Left ventricle myocardium inferior (tissue), 1 donor: Measurements from ENCODE around the gene SPARC. TPM values are rescaled to one million over a fixed set of nuclear protein-coding genes. Genes with fewer than 3 reads are reported as not detected.

Experiments
- DNase-seq: peaks from one replicate; pipeline ENCODE4 v3.0.0-alpha.2; 2020
- H3K27ac ChIP-seq: fragments of 200-600 bp; replicated peaks from 2 replicates; pipeline ENCODE4 v1.8.0; 2021
- H3K27me3 ChIP-seq: fragments of 200-600 bp; 2 replicates; pipeline ENCODE4 v1.8.0; 2021; ENCODE audit warnings: low read depth
- H3K36me3 ChIP-seq: fragments of 200-600 bp; 2 replicates; pipeline ENCODE4 v1.8.0; 2021
- H3K4me1 ChIP-seq: fragments of 200-600 bp; 2 replicates; pipeline ENCODE4 v1.8.0; 2021
- H3K4me3 ChIP-seq: fragments of 200-600 bp; 2 replicates; pipeline ENCODE4 v1.8.0; 2021; ENCODE audit warnings: mild to moderate bottlenecking, moderate library complexity
- H3K9me3 ChIP-seq: fragments of 200-600 bp; replicated peaks from 2 replicates; pipeline ENCODE4 v1.8.0; 2021
- intact Hi-C: fragments of 100-400 bp; cut with micrococcal nuclease; formaldehyde crosslinking; loops from one replicate; pipeline ENCODE4 v1.11.0; 2022
- total RNA-seq: library from RNA; stranded (reverse); fragmentation: NEBNext Ultra II Directional; extraction: Animal tissue kit (Norgen Biotek cat#: 25700); gene quantifications from one replicate; pipeline ENCODE4 v1.2.1, GENCODE V29; 2021
- TF ChIP-seq, protein P1 (sequence below): fragments of 200-600 bp; IDR thresholded peaks from 2 replicates; pipeline ENCODE4 v1.8.0; 2021; ENCODE audit warnings: antibody characterized with exemption, mild to moderate bottlenecking, borderline replicate concordance
- donor health status: DM: no; HTN: yes; CAD: no; lungs with severe emphysema.

SPARC gene
- total RNA-seq, 1 donor from 2014 or later: 477 TPM

DNA sequence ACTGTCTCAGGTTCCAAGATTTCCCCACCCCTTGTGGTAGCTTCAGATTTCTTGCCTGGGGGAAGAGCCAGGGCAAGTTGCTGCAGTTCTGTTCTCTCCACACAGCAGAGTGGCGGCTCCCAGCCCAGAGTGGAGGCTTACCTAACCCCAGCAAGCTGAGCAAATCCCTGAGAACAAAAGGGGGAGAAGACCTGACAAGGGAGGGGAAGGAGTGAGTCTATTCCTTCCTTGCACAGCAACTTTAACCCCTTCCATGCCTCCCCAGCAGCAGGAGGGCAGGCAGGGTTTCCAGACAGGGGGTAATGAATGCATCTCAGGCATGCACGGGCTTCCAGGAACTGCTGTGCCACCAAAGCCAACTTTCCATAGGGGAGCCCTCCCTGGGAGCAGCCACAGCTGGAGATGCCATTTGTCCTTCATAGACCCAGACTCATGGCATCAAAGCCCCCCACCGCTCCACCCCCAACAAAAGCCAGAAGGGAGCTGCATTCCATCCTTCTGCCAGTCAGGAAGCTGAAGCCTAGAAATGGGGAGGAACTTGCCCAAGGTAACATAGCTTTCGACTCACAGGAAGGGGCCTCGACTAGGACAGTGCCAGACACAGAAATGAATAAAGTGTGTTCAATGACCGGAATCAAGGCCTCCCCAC, 66.8 kb downstream of the SPARC start:
- H3K27me3 ChIP-seq: peaks cover 6% of the 10 kb centered on the region
- H3K4me1 ChIP-seq: peaks cover 22% of the 10 kb centered on the region
- H3K4me3 ChIP-seq: no peak overlapping the region
- H3K27ac ChIP-seq: no peak overlapping the region
- peaks cover 6% of the 10 kb centered on the region for H3K9me3 ChIP-seq
- DNase-seq: no peak
- H3K36me3 ChIP-seq: no peaks in the 10 kb centered on the region
- TF ChIP-seq, protein P1, sequence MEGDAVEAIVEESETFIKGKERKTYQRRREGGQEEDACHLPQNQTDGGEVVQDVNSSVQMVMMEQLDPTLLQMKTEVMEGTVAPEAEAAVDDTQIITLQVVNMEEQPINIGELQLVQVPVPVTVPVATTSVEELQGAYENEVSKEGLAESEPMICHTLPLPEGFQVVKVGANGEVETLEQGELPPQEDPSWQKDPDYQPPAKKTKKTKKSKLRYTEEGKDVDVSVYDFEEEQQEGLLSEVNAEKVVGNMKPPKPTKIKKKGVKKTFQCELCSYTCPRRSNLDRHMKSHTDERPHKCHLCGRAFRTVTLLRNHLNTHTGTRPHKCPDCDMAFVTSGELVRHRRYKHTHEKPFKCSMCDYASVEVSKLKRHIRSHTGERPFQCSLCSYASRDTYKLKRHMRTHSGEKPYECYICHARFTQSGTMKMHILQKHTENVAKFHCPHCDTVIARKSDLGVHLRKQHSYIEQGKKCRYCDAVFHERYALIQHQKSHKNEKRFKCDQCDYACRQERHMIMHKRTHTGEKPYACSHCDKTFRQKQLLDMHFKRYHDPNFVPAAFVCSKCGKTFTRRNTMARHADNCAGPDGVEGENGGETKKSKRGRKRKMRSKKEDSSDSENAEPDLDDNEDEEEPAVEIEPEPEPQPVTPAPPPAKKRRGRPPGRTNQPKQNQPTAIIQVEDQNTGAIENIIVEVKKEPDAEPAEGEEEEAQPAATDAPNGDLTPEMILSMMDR: no peak
- intact Hi-C loops: no loop called here

DNA sequence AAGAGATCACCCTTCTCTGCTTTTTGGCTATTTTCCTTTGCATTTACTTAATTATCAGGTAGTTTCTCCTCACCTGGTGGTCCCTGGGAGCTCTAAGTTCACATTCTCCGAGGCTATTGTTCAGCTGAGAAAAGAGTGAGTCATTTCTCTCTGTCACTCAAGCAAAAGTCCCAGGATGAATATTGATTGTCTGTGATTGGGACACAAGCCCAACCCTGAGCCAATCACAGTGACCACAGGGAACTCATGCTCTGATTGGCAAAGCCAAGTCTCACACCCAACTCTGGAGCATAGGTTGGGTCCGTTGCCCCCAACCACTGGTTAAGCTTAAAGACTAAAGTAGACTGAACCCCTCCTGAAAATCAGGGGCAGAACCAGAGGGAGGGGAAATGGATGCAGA, 67.8 kb downstream of the SPARC start:
- Histone ChIP-seq H3K4me1 (peaks cover 12% of the 10 kb centered on the region), H3K27me3 (peaks cover 6% of the 10 kb centered on the region), H3K4me3 (no peak overlapping the region), H3K36me3 (no peaks in the 10 kb centered on the region), H3K9me3 (peaks cover 6% of the 10 kb centered on the region), H3K27ac (no peak overlapping the region)
- DNase-seq: no peak
- TF ChIP-seq, protein P1: no peak
- intact Hi-C loops: no loop called here

DNA sequence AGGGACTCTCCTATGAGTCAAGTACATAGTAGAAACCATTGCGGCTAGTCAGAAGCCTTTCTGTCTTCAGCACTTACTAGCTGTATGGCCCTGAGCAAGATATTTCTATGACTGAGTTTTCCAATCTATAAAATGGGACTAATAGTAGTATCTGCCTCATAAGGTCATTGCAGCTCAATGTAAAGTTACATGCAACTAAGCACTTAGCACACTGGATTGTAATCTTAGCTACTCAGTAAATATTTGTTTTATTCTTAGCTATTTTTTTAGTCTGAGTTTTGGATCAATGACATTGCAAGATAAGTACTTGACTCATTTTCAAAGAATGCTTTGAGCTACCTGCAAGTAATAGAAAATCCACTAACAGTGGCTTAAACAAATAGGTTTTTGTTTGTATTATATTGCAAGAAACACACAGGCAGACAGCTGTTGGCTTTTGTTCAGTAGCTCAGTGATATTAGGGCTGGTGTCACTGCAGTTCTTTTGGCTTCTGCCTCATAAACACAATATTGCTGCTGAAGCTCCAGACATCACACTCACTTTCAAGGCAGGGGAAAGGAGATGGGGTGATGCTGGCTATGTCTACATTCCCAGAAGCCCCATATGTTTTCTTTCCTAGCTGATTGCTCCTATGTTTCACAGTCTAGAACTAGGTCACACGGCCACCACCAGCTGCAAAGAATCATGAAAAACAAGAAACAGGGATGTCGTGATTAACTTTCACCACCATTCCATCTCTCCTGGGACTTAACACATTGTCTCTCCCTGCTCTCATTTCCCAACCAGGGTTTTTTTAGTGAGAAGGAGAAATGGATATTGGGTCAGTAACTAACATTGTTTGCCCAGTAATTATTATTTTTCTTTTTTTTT, 68.6 kb downstream of the SPARC start:
- DNase-seq: no peak
- TF ChIP-seq, protein P1: no peak
- intact Hi-C loops: no loop called here

DNA sequence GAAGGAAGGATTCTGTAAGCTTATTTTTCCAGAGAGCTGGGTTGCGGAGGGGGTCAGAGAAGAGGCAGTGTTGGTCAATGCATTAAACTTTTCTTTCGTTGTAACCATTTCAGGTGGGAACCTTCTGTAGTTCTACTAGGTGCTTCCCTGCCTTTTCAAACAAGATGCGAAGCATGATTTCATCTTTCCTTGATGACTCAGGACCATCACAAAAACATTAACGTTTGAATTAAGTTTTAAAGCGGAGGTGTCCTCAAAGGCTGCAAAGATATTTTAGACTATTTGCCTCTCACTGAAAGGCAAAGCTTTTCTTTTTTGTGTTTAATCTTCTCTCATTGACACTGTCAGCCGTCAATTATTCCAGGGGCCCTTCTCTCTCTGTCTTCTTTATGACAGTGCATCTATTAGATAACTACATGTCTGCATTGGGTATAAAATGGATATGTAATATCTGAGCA, 69.3 kb downstream of the SPARC start:
- Histone ChIP-seq H3K4me3 (no peak overlapping the region), H3K27ac (no peak overlapping the region), H3K27me3 (peaks cover 6% of the 10 kb centered on the region), H3K4me1 (no peaks in the 10 kb centered on the region), H3K36me3 (no peaks in the 10 kb centered on the region), H3K9me3 (peaks cover 6% of the 10 kb centered on the region)
- no peak for DNase-seq
- intact Hi-C loops: no loop called here
- TF ChIP-seq, protein P1: no peak

More for the DNA sequence above, 68.6 kb downstream of the SPARC start:
- Histone ChIP-seq H3K27ac (no peak overlapping the region), H3K4me3 (no peak overlapping the region), H3K27me3 (peaks cover 6% of the 10 kb centered on the region), H3K9me3 (peaks cover 6% of the 10 kb centered on the region), H3K36me3 (no peaks in the 10 kb centered on the region), H3K4me1 (peaks cover 6% of the 10 kb centered on the region)

DNA sequence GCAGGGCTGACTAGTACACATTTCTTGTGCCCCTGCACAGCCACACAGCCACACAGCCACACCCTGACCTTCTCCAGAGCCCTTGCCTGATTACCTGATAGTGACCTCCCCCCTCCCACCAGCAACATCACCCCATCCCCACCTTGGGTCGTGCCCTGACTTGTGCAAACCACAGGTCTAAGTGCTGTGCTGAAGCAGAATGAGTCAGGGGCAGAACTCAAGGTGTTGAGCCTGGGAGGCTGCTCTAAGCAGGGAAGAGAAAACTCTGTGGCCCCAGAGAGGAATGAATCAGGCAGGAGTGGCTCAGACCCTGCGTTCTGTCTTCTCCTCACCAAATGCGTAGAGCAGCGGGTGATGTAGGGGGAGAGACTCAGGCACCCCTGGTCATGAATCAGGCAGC, 71.3 kb downstream of the SPARC start:
- H3K9me3 ChIP-seq: peaks cover 6% of the 10 kb centered on the region
- H3K36me3 ChIP-seq: no peaks in the 10 kb centered on the region
- TF ChIP-seq, protein P1: no peak
- H3K27me3 ChIP-seq: peaks cover 6% of the 10 kb centered on the region
- intact Hi-C loops: no loop called here
- H3K27ac ChIP-seq: no peak overlapping the region
- no peak for DNase-seq
- no peak overlapping the region for H3K4me3 ChIP-seq
- H3K4me1 ChIP-seq: no peaks in the 10 kb centered on the region
